HepG2 (cell line): Measurements from ENCODE around the gene SYS1. TPM values are rescaled to one million over a fixed set of nuclear protein-coding genes. Genes with fewer than 3 reads are reported as not detected.

Experiments used
- ATM ChIP-seq: fragments of 450-650 bp; IDR thresholded peaks from 2 replicates; pipeline ENCODE4 v1.7.1; 2017; ENCODE audit warnings: mild to moderate bottlenecking, borderline replicate concordance
- BCL6 ChIP-seq: IDR thresholded peaks from 2 replicates; pipeline ENCODE4 v1.6.1; 2016; ENCODE audit warnings: missing genetic modification reagents, missing compliant biosample characterization
- FOXM1 ChIP-seq: sonication (generic); formaldehyde crosslinking; IDR thresholded peaks from 2 replicates; pipeline ENCODE4 v1.5.0; 2020; ENCODE audit warnings: missing genetic modification reagents
- HNRNPUL1 ChIP-seq: fragments of 200-400 bp; formaldehyde crosslinking; IDR thresholded peaks from 2 replicates; pipeline ENCODE4 v1.6.1; 2017; ENCODE audit warnings: low read depth, mild to moderate bottlenecking, low read length, moderate library complexity
- KDM3A ChIP-seq: IDR thresholded peaks from 2 replicates; pipeline ENCODE4 v1.6.1; 2018; ENCODE audit warnings: low read depth, missing compliant biosample characterization
- MAFK ChIP-seq, 2 experiments: IDR thresholded peaks in 1 of 2; conservative IDR thresholded peaks in 1 of 2; 2 replicates each; pipeline ENCODE4 v1.6.1; 2011; ENCODE audit warnings: improper control_type of control experiment in 2 of 2, low read length in 2 of 2
- MIXL1 ChIP-seq: IDR thresholded peaks from 2 replicates; pipeline ENCODE4 v1.6.1; 2016
- PAX8 ChIP-seq: sonication (generic); formaldehyde crosslinking; IDR thresholded peaks from 2 replicates; pipeline ENCODE4 v1.8.0; 2022; ENCODE audit warnings: mild to moderate bottlenecking, missing genetic modification reagents, borderline replicate concordance
- PRPF4 ChIP-seq: fragments of 200-400 bp; formaldehyde crosslinking; IDR thresholded peaks from 2 replicates; pipeline ENCODE4 v1.6.1; 2016; ENCODE audit warnings: low read length, low read depth; ENCODE audit not compliant: poor library complexity, severe bottlenecking
- SAP130 ChIP-seq: IDR thresholded peaks from 2 replicates; pipeline ENCODE4 v1.6.1; 2016; ENCODE audit warnings: low read depth
- SMARCE1 ChIP-seq: fragments of 450-650 bp; IDR thresholded peaks from 2 replicates; pipeline ENCODE4 v1.6.1; 2017; ENCODE audit warnings: borderline replicate concordance
- SPEN ChIP-seq: sonication (generic); formaldehyde crosslinking; IDR thresholded peaks from 2 replicates; pipeline ENCODE4 v1.5.1; 2020; ENCODE audit warnings: low read depth, mild to moderate bottlenecking, missing genetic modification reagents
- TARDBP ChIP-seq: sonication (generic); formaldehyde crosslinking; IDR thresholded peaks from 2 replicates; pipeline ENCODE4 v1.8.0; 2022; ENCODE audit warnings: mild to moderate bottlenecking, missing genetic modification reagents
- THAP9 ChIP-seq: sonication (generic); formaldehyde crosslinking; IDR thresholded peaks from 2 replicates; pipeline ENCODE4; 2020; ENCODE audit warnings: missing genetic modification reagents, mild to moderate bottlenecking, borderline replicate concordance
- TMF1 ChIP-seq: sonication (generic); formaldehyde crosslinking; IDR thresholded peaks from 2 replicates; pipeline ENCODE4 v1.8.1; 2022; ENCODE audit warnings: low read depth, missing genetic modification reagents
- YEATS2 ChIP-seq: sonication (generic); formaldehyde crosslinking; IDR thresholded peaks from 2 replicates; pipeline ENCODE4 v1.4.0; 2020; ENCODE audit warnings: missing genetic modification reagents, borderline replicate concordance
- ZBTB1 ChIP-seq: sonication (generic); formaldehyde crosslinking; IDR thresholded peaks from 2 replicates; pipeline ENCODE4 v1.4.0; 2020; ENCODE audit warnings: missing genetic modification reagents, borderline replicate concordance
- ZC3H13 ChIP-seq: sonication (generic); formaldehyde crosslinking; IDR thresholded peaks from 2 replicates; pipeline ENCODE4 v1.8.1; 2023; ENCODE audit warnings: mild to moderate bottlenecking, missing genetic modification reagents, moderate library complexity
- ZFP1 ChIP-seq: IDR thresholded peaks from 2 replicates; pipeline ENCODE4 v1.6.1; 2016
- ZNF20 ChIP-seq: sonication (generic); formaldehyde crosslinking; IDR thresholded peaks from 2 replicates; pipeline ENCODE4 v1.4.0; 2020; ENCODE audit warnings: mild to moderate bottlenecking, moderate library complexity, missing genetic modification reagents
- ZNF251 ChIP-seq: sonication (generic); formaldehyde crosslinking; IDR thresholded peaks from 2 replicates; pipeline ENCODE4 v1.9.0; 2021; ENCODE audit warnings: mild to moderate bottlenecking, missing genetic modification reagents
- ZNF382 ChIP-seq: sonication (generic); formaldehyde crosslinking; IDR thresholded peaks from 2 replicates; pipeline ENCODE4 v1.5.0; 2020; ENCODE audit warnings: missing genetic modification reagents, mild to moderate bottlenecking, borderline replicate concordance
- ZNF441 ChIP-seq: sonication (generic); formaldehyde crosslinking; IDR thresholded peaks from 2 replicates; pipeline ENCODE4 v1.7.0; 2021; ENCODE audit warnings: missing genetic modification reagents, borderline replicate concordance
- ZNF496 ChIP-seq: sonication (generic); formaldehyde crosslinking; IDR thresholded peaks from 2 replicates; pipeline ENCODE4 v1.8.1; 2023; ENCODE audit warnings: mild to moderate bottlenecking, moderate library complexity, missing genetic modification reagents; ENCODE audit not compliant: insufficient replicate concordance
- ZNF629 ChIP-seq: sonication (generic); formaldehyde crosslinking; conservative IDR thresholded peaks from 2 replicates; pipeline ENCODE4 v1.5.0; 2020; ENCODE audit warnings: missing genetic modification reagents
- ZNF710 ChIP-seq: sonication (generic); formaldehyde crosslinking; IDR thresholded peaks from 2 replicates; pipeline ENCODE4 v1.5.0; 2020; ENCODE audit warnings: mild to moderate bottlenecking, missing genetic modification reagents, borderline replicate concordance
- ZNF720 ChIP-seq: sonication (generic); formaldehyde crosslinking; IDR thresholded peaks from 2 replicates; pipeline ENCODE4 v1.4.0; 2020; ENCODE audit warnings: missing genetic modification reagents
- polyA plus RNA-seq, 8 experiments: library from polyadenylated mRNA; depleted of rRNA in 3 of 8; stranded (reverse) in 7 of 8; unstranded in 1 of 8; fragments of >200 nt; fragmentation: Illumina TruSeq in 4 of 8; extraction: Trizol in 4 of 8; gene quantifications; 2 replicates each; pipeline versions ENCODE4 v1.2.1 to v1.2.3, GENCODE V29; 2011 to 2016; ENCODE audit warnings: low read depth in 4 of 8, missing spikeins in 1 of 8, mixed read lengths in 1 of 8; ENCODE audit not compliant: insufficient read depth in 1 of 8
- total RNA-seq, 5 experiments: library from RNA; depleted of rRNA; stranded (reverse); fragments of >200 nt; fragmentation: Illumina TruSeq; extraction: Trizol; gene quantifications; 2 replicates each; pipeline ENCODE4 v1.2.3, GENCODE V29; 2016; ENCODE audit warnings: low read depth in 1 of 5

The SYS1 gene
- total and polyA plus RNA-seq, 2 of the 13 experiments (the other 11 are each of a cell fraction or from before 2014, with no cell fraction given), result 38.3 to 65.6 TPM

GRCh38 chr20:45341939-45342854, 20.8 kb upstream of the SYS1 start (continued):
- TF ChIP-seq THAP9 (CRISPR knock-in tag) (peak; percentile 73; the same call in 1 of the 2 replicates), PAX8 (CRISPR knock-in tag) (no peak), ZNF720 (CRISPR knock-in tag) (no peak), SPEN (CRISPR knock-in tag) (peak; percentile 64; the same call in 1 of the 2 replicates), SAP130 (peak; percentile 80), TMF1 (CRISPR knock-in tag) (no peak), ATM (no peak), TARDBP (CRISPR knock-in tag) (peak; percentile 86), ZNF251 (CRISPR knock-in tag) (no peak), YEATS2 (CRISPR knock-in tag) (peak; percentile 26; the same call in 1 of the 2 replicates), MIXL1 (CRISPR knock-in tag) (no peak), HNRNPUL1 (no peak), ZNF710 (CRISPR knock-in tag) (no peak), ZNF496 (no peak), ZNF382 (CRISPR knock-in tag) (no peak), ZNF441 (CRISPR knock-in tag) (peak; percentile 70; the same call in 1 of the 2 replicates), ZBTB1 (CRISPR knock-in tag) (no peak), ZNF629 (peak; percentile 95), KDM3A (CRISPR knock-in tag) (no peak), ZC3H13 (CRISPR knock-in tag) (no peak), SMARCE1 (no peak), MAFK (conservative IDR thresholded peaks at IDR 0.05 in 1 of 2, IDR thresholded peaks at IDR 0.05 in 1 of 2; ENCODE audit: low read length in 2 of 2) (no peak), ZFP1 (CRISPR knock-in tag) (no peak), ZNF20 (CRISPR knock-in tag) (no peak), FOXM1 (CRISPR knock-in tag) (no peak), BCL6 (CRISPR knock-in tag) (peak; percentile 58; the same call in 1 of the 2 replicates), PRPF4 (no peak)
